Neural progenitor cell (in vitro differentiated cells): ENCODE measurements around the gene PGRMC2. TPM values are rescaled to one million over a fixed set of nuclear protein-coding genes. Genes with fewer than 3 reads are reported as not detected.
A peak's percentile ranks its signal among the peaks of the same experiment; 100 is the strongest.

Experiments used
- DNase-seq: peaks from one replicate; pipeline ENCODE4 v3.0.0-alpha.2; 2016; ENCODE audit warnings: low spot score
- H2AFZ ChIP-seq: fragments of 200-600 bp; sonication (generic); replicated peaks from 2 replicates; pipeline ENCODE4 v1.6.1; 2016; ENCODE audit warnings: antibody characterized with exemption
- H3F3A ChIP-seq: fragments of 200-600 bp; sonication (generic); 2 replicates; pipeline ENCODE4 v1.6.1; 2016; ENCODE audit warnings: antibody characterized with exemption, low read depth
- H3K27ac ChIP-seq: fragments of 200-600 bp; sonication (generic); 2 replicates; pipeline ENCODE4 v1.5.1; 2016; ENCODE audit warnings: mild to moderate bottlenecking
- H3K27me3 ChIP-seq: fragments of 200-600 bp; sonication (generic); 2 replicates; pipeline ENCODE4 v1.6.1; 2016; ENCODE audit warnings: mild to moderate bottlenecking, moderate library complexity
- H3K36me3 ChIP-seq: fragments of 200-600 bp; sonication (generic); 2 replicates; pipeline ENCODE4 v1.5.1; 2016
- H3K4me1 ChIP-seq: fragments of 200-600 bp; sonication (generic); 2 replicates; pipeline ENCODE4 v1.6.1; 2016; ENCODE audit warnings: mixed run types
- H3K4me2 ChIP-seq: fragments of 200-600 bp; sonication (generic); 2 replicates; pipeline ENCODE4 v1.6.1; 2016
- H3K4me3 ChIP-seq: fragments of 200-600 bp; sonication (generic); 2 replicates; pipeline ENCODE4 v1.5.1; 2016
- H3K79me2 ChIP-seq: fragments of 200-600 bp; sonication (generic); 2 replicates; pipeline ENCODE4 v1.6.1; 2016; ENCODE audit warnings: low read depth
- H3K9ac ChIP-seq: fragments of 200-600 bp; sonication (generic); 2 replicates; pipeline ENCODE4 v1.6.1; 2016
- H3K9me3 ChIP-seq: fragments of 200-600 bp; sonication (generic); 2 replicates; pipeline ENCODE4 v1.5.1; 2016; ENCODE audit warnings: low read depth
- H4K20me1 ChIP-seq: fragments of 200-600 bp; sonication (generic); 2 replicates; pipeline ENCODE4 v1.6.1; 2016; ENCODE audit warnings: low read depth
- H3K27ac Mint-ChIP-seq: 3 replicates; pipeline ENCODE4 v1.8.0; 2021; ENCODE audit warnings: mixed read lengths
- H3K27me3 Mint-ChIP-seq: 2 replicates; pipeline ENCODE4 v1.8.0; 2022; ENCODE audit warnings: low read depth, mild to moderate bottlenecking, inconsistent platforms, moderate library complexity, mixed read lengths; ENCODE audit not compliant: insufficient read depth
- H3K36me3 Mint-ChIP-seq: 3 replicates; pipeline ENCODE4 v1.8.0; 2021; ENCODE audit warnings: mixed read lengths
- H3K4me1 Mint-ChIP-seq: 3 replicates; pipeline ENCODE4 v1.8.0; 2021; ENCODE audit warnings: mixed read lengths
- H3K4me3 Mint-ChIP-seq: 3 replicates; pipeline ENCODE4 v1.8.0; 2021; ENCODE audit warnings: mild to moderate bottlenecking, moderate library complexity, mixed read lengths
- H3K9me3 Mint-ChIP-seq: 3 replicates; pipeline ENCODE4 v1.8.0; 2020; ENCODE audit warnings: mixed read lengths
- CTCF ChIP-seq: fragments of 200-600 bp; sonication (generic); IDR thresholded peaks from 2 replicates; pipeline ENCODE4 v1.5.1; 2017; ENCODE audit warnings: antibody characterized with exemption, mild to moderate bottlenecking
- EZH2 ChIP-seq: fragments of 200-600 bp; sonication (generic); IDR thresholded peaks from 2 replicates; pipeline ENCODE4 v1.6.1; 2017; ENCODE audit warnings: antibody characterized with exemption, mild to moderate bottlenecking, moderate library complexity
- EZH2phosphoT487 ChIP-seq: fragments of 200-600 bp; sonication (generic); IDR thresholded peaks from 2 replicates; pipeline ENCODE4 v1.6.1; 2017; ENCODE audit warnings: antibody characterized with exemption
- total RNA-seq: library from RNA; depleted of rRNA; stranded (reverse); fragments of >200 nt; gene quantifications from 2 replicates; pipeline ENCODE4 v1.2.3, GENCODE V29; 2015; ENCODE audit warnings: low replicate concordance

PGRMC2 gene
- total RNA-seq, 1 donor from 2014 or later, result 58.8 TPM

DNA sequence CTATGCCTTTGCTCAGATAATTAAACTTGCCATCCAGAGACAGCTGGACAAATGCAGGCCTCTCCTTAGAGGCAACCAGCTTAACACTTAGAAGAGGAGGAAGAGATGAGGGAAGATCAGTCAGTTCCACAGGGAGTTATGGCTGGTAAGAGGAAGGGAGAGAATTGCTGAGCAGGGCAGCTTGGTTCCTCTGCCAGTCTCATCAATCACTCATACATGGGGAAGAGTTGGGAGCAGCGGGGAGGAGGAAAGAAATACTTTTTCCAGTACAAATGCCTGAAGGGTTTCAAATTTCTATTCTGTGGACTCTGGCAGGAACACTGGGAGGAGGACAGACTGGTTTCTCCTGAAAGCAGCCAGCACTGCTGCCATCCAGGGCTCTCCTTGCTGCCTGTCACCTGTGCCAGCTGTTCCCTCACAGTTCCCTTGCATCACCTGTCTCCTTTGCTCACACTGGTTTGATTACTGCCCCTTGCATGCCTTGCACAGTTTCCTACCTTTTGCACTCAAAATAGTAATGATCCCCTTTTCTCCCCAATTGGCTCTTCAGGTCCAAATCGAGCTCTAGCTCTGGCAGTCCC is 59.5 kb downstream of the PGRMC2 start:
- no peak overlapping the region for H3K4me3 Mint-ChIP-seq
- no peak overlapping the region for H2AFZ ChIP-seq

GRCh38 chr4:128225148-128225547 is 62.5 kb downstream of the PGRMC2 start:
- Histone ChIP-seq H3K4me3 (no peak overlapping the region), H3K9ac (no peak overlapping the region), H3K4me1 (peaks cover 5% of the 10 kb centered on the region), H3F3A (no peaks in the 10 kb centered on the region), H3K79me2 (no peaks in the 10 kb centered on the region), H3K36me3 (no peaks in the 10 kb centered on the region), H3K4me2 (no peak overlapping the region), H3K9me3 (no peaks in the 10 kb centered on the region), H2AFZ (no peak overlapping the region), H3K27ac (no peak overlapping the region), H3K27me3 (no peaks in the 10 kb centered on the region), H4K20me1 (no peaks in the 10 kb centered on the region)
- H3K27ac Mint-ChIP-seq, result no peak overlapping the region
- no peak for TF ChIP-seq EZH2
- TF ChIP-seq EZH2phosphoT487, result no peak
- no peak for TF ChIP-seq CTCF
- peaks cover 2% of the 10 kb centered on the region for H3K27me3 Mint-ChIP-seq
- no peaks in the 10 kb centered on the region for H3K36me3 Mint-ChIP-seq
- no peak overlapping the region for H3K4me3 Mint-ChIP-seq
- peaks cover 7% of the 10 kb centered on the region for H3K9me3 Mint-ChIP-seq
- DNase-seq, result no peak
- H3K4me1 Mint-ChIP-seq, result peaks cover 20% of the 10 kb centered on the region

More for the DNA sequence above, 59.5 kb downstream of the PGRMC2 start:
- no peak overlapping the region for H3K9ac ChIP-seq
- no peaks in the 10 kb centered on the region for H3K27me3 ChIP-seq
- no peaks in the 10 kb centered on the region for H4K20me1 ChIP-seq
- H3K4me2 ChIP-seq, result no peak overlapping the region
- Mint-ChIP-seq H3K27me3 (peaks cover 2% of the 10 kb centered on the region), H3K9me3 (peaks cover 8% of the 10 kb centered on the region), H3K27ac (peak overlapping the region; percentile 51), H3K4me1 (peaks cover 20% of the 10 kb centered on the region), H3K36me3 (no peaks in the 10 kb centered on the region)
- no peaks in the 10 kb centered on the region for H3K9me3 ChIP-seq
- peaks cover 5% of the 10 kb centered on the region for H3K4me1 ChIP-seq
- no peaks in the 10 kb centered on the region for H3K79me2 ChIP-seq
- no peaks in the 10 kb centered on the region for H3F3A ChIP-seq
- no peaks in the 10 kb centered on the region for H3K36me3 ChIP-seq
- TF ChIP-seq EZH2 (no peak), EZH2phosphoT487 (no peak), CTCF (no peak)
- H3K4me3 ChIP-seq, result no peak overlapping the region
- no peak overlapping the region for H3K27ac ChIP-seq
- no peak for DNase-seq

- Mint-ChIP-seq H3K27ac (no peak overlapping the region), H3K36me3 (no peaks in the 10 kb centered on the region), H3K9me3 (no peaks in the 10 kb centered on the region), H3K4me3 (no peak overlapping the region), H3K4me1 (no peaks in the 10 kb centered on the region), H3K27me3 (no peaks in the 10 kb centered on the region)
- Histone ChIP-seq H2AFZ (no peak overlapping the region), H3K4me2 (no peak overlapping the region), H3K27me3 (no peaks in the 10 kb centered on the region), H3F3A (no peaks in the 10 kb centered on the region), H3K79me2 (no peaks in the 10 kb centered on the region), H3K36me3 (no peaks in the 10 kb centered on the region), H3K4me3 (no peak overlapping the region), H3K9me3 (no peaks in the 10 kb centered on the region), H3K4me1 (no peaks in the 10 kb centered on the region), H3K27ac (no peak overlapping the region), H4K20me1 (no peaks in the 10 kb centered on the region), H3K9ac (no peak overlapping the region)
- no peak for DNase-seq
- TF ChIP-seq EZH2, result no peak
Measured at GRCh38 chr4:128221586-128221985, 66.0 kb downstream of the PGRMC2 start.

GRCh38 chr4:128220286-128221235 is 67.1 kb downstream of the PGRMC2 start:
- no peak for DNase-seq
- Histone ChIP-seq H3K79me2 (no peaks in the 10 kb centered on the region), H3K36me3 (no peaks in the 10 kb centered on the region), H4K20me1 (no peaks in the 10 kb centered on the region), H3K4me1 (no peaks in the 10 kb centered on the region), H3K4me3 (no peak overlapping the region), H3F3A (no peaks in the 10 kb centered on the region), H3K27me3 (no peaks in the 10 kb centered on the region), H3K4me2 (no peak overlapping the region), H3K9me3 (no peaks in the 10 kb centered on the region), H2AFZ (no peak overlapping the region), H3K9ac (no peak overlapping the region), H3K27ac (no peak overlapping the region)
- H3K4me3 Mint-ChIP-seq, result no peak overlapping the region
- no peaks in the 10 kb centered on the region for H3K4me1 Mint-ChIP-seq
- H3K27ac Mint-ChIP-seq, result no peak overlapping the region
- TF ChIP-seq CTCF (peak; percentile 34), EZH2phosphoT487 (no peak)
- no peaks in the 10 kb centered on the region for H3K27me3 Mint-ChIP-seq
- H3K36me3 Mint-ChIP-seq, result no peaks in the 10 kb centered on the region
- no peaks in the 10 kb centered on the region for H3K9me3 Mint-ChIP-seq
